H1 (cell line): ENCODE data around the gene FREM1. TPM values are rescaled to one million over a fixed set of nuclear protein-coding genes. Genes with fewer than 3 reads are reported as not detected.

ENCODE experiments used
- CTCF ChIA-PET: fragments of 300-600 bp; sonication (Branson Sonifier 250); formaldehyde crosslinking; loops from one replicate; lab custom pipeline; 2021; ENCODE audit not compliant: partially characterized antibody; lab: Charles Lee
- POLR2A ChIA-PET: fragments of 300-600 bp; sonication (Branson Sonifier 250); formaldehyde crosslinking; loops from one replicate; lab custom pipeline; 2021; ENCODE audit warnings: inconsistent platforms; ENCODE audit not compliant: partially characterized antibody; lab: Charles Lee
- DNase-seq, 2 experiments: peaks; one replicate each; pipeline versions ENCODE4 v3.0.0 to v3.0.0-alpha.2; 2010 to 2022; ENCODE audit warnings: low spot score in 2 of 2, low read depth in 1 of 2, mixed read lengths in 1 of 2
- FAIRE-seq: peaks from 2 replicates; lab custom pipeline; 2011; peaks lifted over from hg19 to GRCh38; lab: Jason Lieb, UNC
- H2AFZ ChIP-seq: 2 replicates; pipeline ENCODE4 v1.8.1; 2012; ENCODE audit warnings: low read length, inconsistent platforms
- H2AK5ac ChIP-seq: 2 replicates; pipeline ENCODE4 v1.6.1; 2013; ENCODE audit warnings: low read depth, low read length
- H2BK120ac ChIP-seq: replicated peaks from 2 replicates; pipeline ENCODE3; 2013; ENCODE audit warnings: low read depth, low read length, inconsistent platforms
- H2BK12ac ChIP-seq: 2 replicates; pipeline ENCODE4 v1.6.1; 2013; ENCODE audit warnings: low read depth, low read length
- H2BK15ac ChIP-seq: 2 replicates; pipeline ENCODE4 v1.6.1; 2013; ENCODE audit warnings: low read length
- H2BK20ac ChIP-seq: 2 replicates; pipeline ENCODE4 v1.6.1; 2013; ENCODE audit warnings: low read length
- H2BK5ac ChIP-seq: 2 replicates; pipeline ENCODE4 v1.6.1; 2013; ENCODE audit warnings: low read depth, low read length
- H3K14ac ChIP-seq: 2 replicates; pipeline ENCODE4 v1.6.1; 2013; ENCODE audit warnings: inconsistent platforms; ENCODE audit not compliant: insufficient read length
- H3K18ac ChIP-seq: 2 replicates; pipeline ENCODE4 v1.6.1; 2013; ENCODE audit warnings: low read length; ENCODE audit errors: extremely low read depth
- H3K23ac ChIP-seq: 2 replicates; pipeline ENCODE4 v1.6.1; 2013; ENCODE audit warnings: inconsistent platforms; ENCODE audit not compliant: insufficient read length
- H3K23me2 ChIP-seq: 2 replicates; pipeline ENCODE4 v1.6.1; 2013; ENCODE audit warnings: low read depth, low read length
- H3K27ac ChIP-seq: 2 replicates; pipeline ENCODE4 v1.6.1; 2011; ENCODE audit warnings: low read depth, low read length, inconsistent platforms
- H3K27me3 ChIP-seq, 4 experiments: replicated peaks in 1 of 4; 1 replicate in 1 of 4; 2 replicates in 3 of 4; pipeline versions ENCODE4 v1.6.1 to v1.8.1; 2011 to 2013; ENCODE audit warnings: low read length in 3 of 4, mild to moderate bottlenecking in 3 of 4, inconsistent platforms in 2 of 4, mixed read lengths in 2 of 4, moderate library complexity in 1 of 4; ENCODE audit not compliant: control insufficient read depth in 3 of 4, insufficient read depth in 3 of 4; ENCODE audit errors: extremely low read depth in 1 of 4
- H3K36me3 ChIP-seq, 4 experiments: 2 replicates each; pipeline versions ENCODE4 v1.6.1 to v1.8.1; 2011 to 2013; ENCODE audit warnings: mild to moderate bottlenecking in 4 of 4, low read length in 3 of 4, moderate library complexity in 2 of 4, control low read depth in 1 of 4, inconsistent platforms in 1 of 4; ENCODE audit not compliant: insufficient read depth in 4 of 4, control insufficient read depth in 2 of 4
- H3K4ac ChIP-seq: replicated peaks from 2 replicates; pipeline ENCODE3; 2013; ENCODE audit warnings: low read length, low read depth, mixed read lengths, inconsistent platforms; ENCODE audit not compliant: insufficient read length
- H3K4me1 ChIP-seq, 4 experiments: replicated peaks in 1 of 4; 1 replicate in 1 of 4; 2 replicates in 3 of 4; pipeline versions ENCODE4 v1.6.1 to v1.8.1; 2011 to 2013; ENCODE audit warnings: low read length in 3 of 4, inconsistent platforms in 2 of 4, mixed read lengths in 1 of 4; ENCODE audit not compliant: insufficient read depth in 4 of 4, control insufficient read depth in 3 of 4
- H3K4me2 ChIP-seq, 2 experiments: 2 replicates each; pipeline versions ENCODE4 v1.6.1 to v1.8.1; 2011 to 2013; ENCODE audit warnings: low read depth in 2 of 2, low read length in 2 of 2, control low read depth in 1 of 2, inconsistent platforms in 1 of 2, mild to moderate bottlenecking in 1 of 2; ENCODE audit not compliant: insufficient read depth in 1 of 2
- H3K4me3 ChIP-seq, 4 experiments: fragments of 200-600, 300-600 bp in 1 of 4; sonication (generic), shearing (Covaris generic), sonication (Bioruptor Twin) in 1 of 4; 2 replicates each; pipeline versions ENCODE4 v1.5.1 to v1.8.1; 2011 to 2016; ENCODE audit warnings: low read length in 4 of 4, low read depth in 3 of 4, control low read depth in 2 of 4, inconsistent platforms in 2 of 4, mild to moderate bottlenecking in 2 of 4, mixed read lengths in 1 of 4, moderate library complexity in 1 of 4; ENCODE audit not compliant: insufficient read depth in 2 of 4; ENCODE audit errors: extremely low read depth in 1 of 4
- H3K56ac ChIP-seq: replicated peaks from 2 replicates; pipeline ENCODE3; 2013; ENCODE audit warnings: low read depth, mild to moderate bottlenecking, mixed read lengths, low read length, inconsistent platforms; ENCODE audit not compliant: insufficient read length
- H3K79me1 ChIP-seq: 2 replicates; pipeline ENCODE4 v1.6.1; 2013; ENCODE audit warnings: low read depth, low read length, control low read depth
- H3K79me2 ChIP-seq, 2 experiments: 2 replicates each; pipeline versions ENCODE4 v1.6.1 to v1.8.1; 2012 to 2013; ENCODE audit warnings: low read length in 2 of 2, mild to moderate bottlenecking in 2 of 2, inconsistent platforms in 1 of 2; ENCODE audit not compliant: insufficient read depth in 2 of 2, control insufficient read depth in 1 of 2
- H3K9ac ChIP-seq, 4 experiments: replicated peaks in 1 of 4; 1 replicate in 1 of 4; 2 replicates in 3 of 4; pipeline versions ENCODE4 v1.6.1 to v1.8.1; 2011 to 2013; ENCODE audit warnings: low read depth in 3 of 4, low read length in 3 of 4, control low read depth in 2 of 4, mild to moderate bottlenecking in 2 of 4, moderate library complexity in 2 of 4, inconsistent platforms in 1 of 4; ENCODE audit errors: extremely low read depth in 1 of 4
- H3K9me3 ChIP-seq, 2 experiments: 2 replicates each; pipeline versions ENCODE4 v1.6.1 to v1.8.1; 2012 to 2013; ENCODE audit warnings: mild to moderate bottlenecking in 2 of 2, moderate library complexity in 2 of 2, control low read depth in 1 of 2, inconsistent platforms in 1 of 2, low read depth in 1 of 2, low read length in 1 of 2, mixed read lengths in 1 of 2; ENCODE audit not compliant: insufficient read depth in 2 of 2
- H4K20me1 ChIP-seq, 2 experiments: replicated peaks in 1 of 2; 2 replicates each; pipeline versions ENCODE3 to v1.8.1; 2011 to 2013; ENCODE audit warnings: inconsistent platforms in 2 of 2, low read length in 2 of 2, mild to moderate bottlenecking in 1 of 2; ENCODE audit not compliant: insufficient read depth in 2 of 2, control insufficient read depth in 1 of 2
- H4K5ac ChIP-seq: 2 replicates; pipeline ENCODE4 v1.6.1; 2013; ENCODE audit warnings: low read length, low read depth, mixed read lengths, inconsistent platforms; ENCODE audit not compliant: insufficient read length
- H4K8ac ChIP-seq: 2 replicates; pipeline ENCODE4 v1.8.0; 2013; ENCODE audit warnings: mild to moderate bottlenecking, moderate library complexity, low read length, inconsistent platforms; ENCODE audit not compliant: insufficient read depth; ENCODE audit errors: extremely low read depth
- H4K91ac ChIP-seq: replicated peaks from 2 replicates; pipeline ENCODE3; 2013; ENCODE audit warnings: low read length, mixed read lengths, inconsistent platforms; ENCODE audit not compliant: insufficient read length
- MAFK ChIP-seq: IDR thresholded peaks from 2 replicates; pipeline ENCODE4 v1.6.1; 2012; ENCODE audit warnings: low read depth, mild to moderate bottlenecking, improper control_type of control experiment, low read length
- POU5F1 ChIP-seq: IDR thresholded peaks from 2 replicates; pipeline ENCODE4 v1.6.1; 2011; ENCODE audit warnings: low read depth, mild to moderate bottlenecking, low read length, moderate library complexity
- SIN3A ChIP-seq, 2 experiments: IDR thresholded peaks in 1 of 2; conservative IDR thresholded peaks in 1 of 2; 2 replicates each; pipeline ENCODE4 v1.6.1; 2011 to 2012; ENCODE audit warnings: low read length in 2 of 2, improper control_type of control experiment in 1 of 2, low read depth in 1 of 2, mild to moderate bottlenecking in 1 of 2
- WGBS, 2 experiments: shearing (Covaris generic) in 1 of 2; methylation state at CpG; one replicate each; pipeline versions ENCODE4 v1.1.6 to v1.1.7; 2013 to 2015; ENCODE audit warnings: low lambda C conversion rate in 2 of 2, mixed read lengths in 2 of 2, inconsistent platforms in 1 of 2, low coverage in 1 of 2, missing lambda C conversion rate in 1 of 2; ENCODE audit not compliant: insufficient replicate concordance in 2 of 2, insufficient coverage in 1 of 2, insufficient read length in 1 of 2; ENCODE audit errors: extremely low coverage in 1 of 2, missing lambda C conversion rate in 1 of 2; 5-methylcytosine and 5-hydroxymethylcytosine counted together
- polyA plus RNA-seq, 7 experiments: library from polyadenylated mRNA; depleted of rRNA in 3 of 7; stranded (reverse) in 5 of 7; unstranded in 2 of 7; fragments of >200 nt in 5 of 7; fragments of 200-250 nt in 2 of 7; gene quantifications; 1 replicate in 5 of 7; 2 replicates in 1 of 7; 4 replicates in 1 of 7; pipeline versions ENCODE4 v1.2.1 to v1.2.3, GENCODE V29; 2011 to 2013; ENCODE audit warnings: missing spikeins in 2 of 7, mixed read lengths in 2 of 7
- total RNA-seq: library from RNA; stranded (reverse); fragmentation: NEBNext Ultra II Directional; extraction: Animal tissue kit (Norgen Biotek cat#: 25700); gene quantifications from 2 replicates; pipeline ENCODE4 v1.2.1, GENCODE V29; 2021
- TF ChIP-seq, protein P1 (sequence below): IDR thresholded peaks from 2 replicates; pipeline ENCODE4 v1.6.1; 2011; ENCODE audit warnings: low read depth, mild to moderate bottlenecking, low read length; ENCODE audit not compliant: insufficient read depth

FREM1 gene
- total and polyA plus RNA-seq, 2 of the 8 experiments (the other 6 are each of a cell fraction or from before 2014, with no cell fraction given): 2.6 to 3.1 TPM

DNA sequence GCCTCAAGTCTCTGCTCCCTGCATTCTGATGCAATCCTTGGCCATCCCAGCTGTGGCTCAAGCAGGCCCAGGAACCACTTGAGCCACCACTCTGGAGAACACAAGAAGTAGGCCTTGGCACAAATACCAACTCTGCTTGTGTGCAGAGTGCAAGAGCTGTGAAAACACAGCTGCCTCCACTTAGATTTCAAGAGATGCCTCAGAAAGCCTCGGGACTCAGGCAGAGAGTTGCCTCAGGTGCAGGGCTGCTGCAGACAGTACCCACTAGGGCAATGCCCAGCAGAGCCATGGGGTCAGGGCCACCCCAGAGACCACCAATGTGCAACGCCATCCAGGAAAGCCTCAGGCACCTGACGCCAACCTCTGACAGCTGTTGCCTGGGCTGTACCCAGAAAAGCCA lies 82.4 kb downstream of the FREM1 start:
- Histone ChIP-seq H3K9ac (no peak overlapping the region), H2AFZ (no peak overlapping the region), H3K4me1 (no peaks in the 10 kb centered on the region), H3K27me3 (no peaks in the 10 kb centered on the region), H3K27ac (no peak overlapping the region), H3K9me3 (0 out of 4 replicates have a peak, but pooled peaks cover 0 to 2% of the 10 kb centered on the region in 2 experiments), H3K4ac (no peak overlapping the region), H3K4me2 (no peak overlapping the region), H4K8ac (no peak overlapping the region), H4K20me1 (no peaks in the 10 kb centered on the region), H3K23ac (no peak overlapping the region), H2AK5ac (no peak overlapping the region), H2BK20ac (no peak overlapping the region), H3K23me2 (no peaks in the 10 kb centered on the region), H2BK15ac (no peak overlapping the region), H3K14ac (no peak overlapping the region), H2BK120ac (no peak overlapping the region), H2BK12ac (no peak overlapping the region), H3K36me3 (no peaks in the 10 kb centered on the region; a peak in 1 of 8 replicates), H4K5ac (no peak overlapping the region), H3K79me1 (no peaks in the 10 kb centered on the region), H3K56ac (no peak overlapping the region), H3K18ac (no peak overlapping the region), H4K91ac (no peak overlapping the region), H3K4me3 (no peak overlapping the region), H2BK5ac (no peak overlapping the region), H3K79me2 (no peaks in the 10 kb centered on the region)
- DNase-seq (no peak), FAIRE-seq (no peak)
- ChIA-PET POLR2A (interaction anchor here (0.5 kb wide), 1 partner anchor 332 kb away, joined by 3 read pairs; no protein-coding TSS in a partner anchor), CTCF (interaction anchor here (0.6 kb wide), 1 partner anchor 348 kb away, joined by 3 read pairs; no protein-coding TSS in a partner anchor)
- WGBS, 2 experiments: 88% methylated on average over 3 of the region's 3 CpGs; no CpG with 5 or more reads in 1 of the 2 experiments
- TF ChIP-seq, protein P1, sequence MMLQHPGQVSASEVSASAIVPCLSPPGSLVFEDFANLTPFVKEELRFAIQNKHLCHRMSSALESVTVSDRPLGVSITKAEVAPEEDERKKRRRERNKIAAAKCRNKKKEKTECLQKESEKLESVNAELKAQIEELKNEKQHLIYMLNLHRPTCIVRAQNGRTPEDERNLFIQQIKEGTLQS: no peak
- no peak for TF ChIP-seq MAFK
- no peak for TF ChIP-seq SIN3A (conservative IDR thresholded peaks at IDR 0.05 in 1 of 2, IDR thresholded peaks at IDR 0.05 in 1 of 2; ENCODE audit: low read depth in 1 of 2, low read length in 2 of 2)
- no peak for TF ChIP-seq POU5F1
